Stimulated activated CD8-positive, alpha-beta memory T cell treated with anti-CD3 and anti-CD28 coated beads, Interleukin-12 subunit alpha, Interleukin-12 subunit beta, amount 100 ng/mL, for 24 hours (primary cell): ENCODE data around the gene CEMIP2.

ENCODE experiments used
- DNase-seq: peaks from one replicate; pipeline ENCODE4 v3.0.0-alpha.2; 2020; ENCODE audit errors: extremely low read depth

Gene CEMIP2

GRCh38 chr9:71748280-71748743 is 20.0 kb downstream of the CEMIP2 start:
- no peak for DNase-seq

GRCh38 chr9:71747576-71747975 is 20.7 kb downstream of the CEMIP2 start:
- DNase-seq = no peak

- DNase-seq = no peak
These were observed 21.6 kb downstream of the CEMIP2 start for GRCh38 chr9:71746758-71747125.

GRCh38 chr9:71746023-71746757 is 22.1 kb downstream of the CEMIP2 start:
- no peak for DNase-seq

- no peak for DNase-seq
These were observed 23.4 kb downstream of the CEMIP2 start for GRCh38 chr9:71744754-71745521.

- DNase-seq = no peak
These were observed 24.4 kb downstream of the CEMIP2 start for GRCh38 chr9:71743882-71744281.

- no peak for DNase-seq
These were observed 25.1 kb downstream of the CEMIP2 start for GRCh38 chr9:71743217-71743705.

- no peak for DNase-seq
These were observed 25.6 kb downstream of the CEMIP2 start for GRCh38 chr9:71742703-71743102.

GRCh38 chr9:71741926-71742648 is 26.2 kb downstream of the CEMIP2 start:
- no peak for DNase-seq

- DNase-seq = no peak
These were observed 28.1 kb downstream of the CEMIP2 start for GRCh38 chr9:71740199-71740598.

GRCh38 chr9:71737455-71737854 is 30.9 kb downstream of the CEMIP2 start:
- DNase-seq = no peak

- DNase-seq = no peak
These were observed 32.1 kb downstream of the CEMIP2 start for GRCh38 chr9:71736236-71736635.

GRCh38 chr9:71734950-71735349 is 33.4 kb downstream of the CEMIP2 start:
- DNase-seq = no peak

- DNase-seq = no peak
These were observed 35.1 kb downstream of the CEMIP2 start for GRCh38 chr9:71733176-71733575.

GRCh38 chr9:71729816-71730526 is 38.3 kb downstream of the CEMIP2 start:
- no peak for DNase-seq

GRCh38 chr9:71726723-71727122 is 41.6 kb downstream of the CEMIP2 start:
- no peak for DNase-seq

- no peak for DNase-seq
These were observed 42.5 kb downstream of the CEMIP2 start for GRCh38 chr9:71725590-71726338.

GRCh38 chr9:71721855-71722254 is 46.5 kb downstream of the CEMIP2 start:
- no peak for DNase-seq

GRCh38 chr9:71719562-71719961 is 48.8 kb downstream of the CEMIP2 start:
- no peak for DNase-seq

- no peak for DNase-seq
These were observed 49.2 kb downstream of the CEMIP2 start for GRCh38 chr9:71719088-71719487.
